Spleen (tissue), 11 donors: ENCODE results near the gene PARD3B. TPM values are rescaled to one million over a fixed set of nuclear protein-coding genes. Genes with fewer than 3 reads are reported as not detected.

Experiments used
- DNase-seq: peaks from one replicate; pipeline ENCODE4 v3.0.0-alpha.2; 2020
- H3K27ac ChIP-seq, 8 donors: fragments of 200-600 bp; sonication (generic) in 7 of 8; 1 replicate in 4 of 8; 2 replicates in 4 of 8; pipeline versions ENCODE4 v1.5.0 to v1.8.0; 2016 to 2021; ENCODE audit warnings: inconsistent platforms in 4 of 8, mild to moderate bottlenecking in 4 of 8, moderate library complexity in 1 of 8
- H3K27me3 ChIP-seq, 7 donors: fragments of 200-600 bp; sonication (generic) in 6 of 7; replicated peaks in 1 of 7; 1 replicate in 4 of 7; 2 replicates in 3 of 7; pipeline versions ENCODE4 v1.5.0 to v1.8.0; 2016 to 2021; ENCODE audit warnings: inconsistent platforms in 3 of 7, mild to moderate bottlenecking in 1 of 7
- H3K36me3 ChIP-seq, 6 donors: fragments of 200-600 bp; sonication (generic) in 5 of 6; 1 replicate in 4 of 6; 2 replicates in 2 of 6; pipeline versions ENCODE4 v1.5.0 to v1.8.0; 2016 to 2021; ENCODE audit warnings: inconsistent platforms in 2 of 6
- H3K4me1 ChIP-seq, 6 donors: fragments of 200-600 bp; sonication (generic) in 5 of 6; 1 replicate in 3 of 6; 2 replicates in 3 of 6; pipeline versions ENCODE4 v1.5.0 to v1.8.0; 2016 to 2021; ENCODE audit warnings: inconsistent platforms in 3 of 6
- H3K4me3 ChIP-seq, 8 donors: fragments of 200-600 bp; sonication (generic) in 7 of 8; 1 replicate in 4 of 8; 2 replicates in 4 of 8; pipeline versions ENCODE4 v1.5.0 to v1.8.0; 2016 to 2021; ENCODE audit warnings: inconsistent platforms in 4 of 8, mild to moderate bottlenecking in 4 of 8, moderate library complexity in 2 of 8
- H3K9me3 ChIP-seq, 8 donors: fragments of 200-600 bp; sonication (generic) in 7 of 8; 1 replicate in 4 of 8; 2 replicates in 4 of 8; pipeline versions ENCODE4 v1.5.0 to v1.8.0; 2016 to 2021; ENCODE audit warnings: inconsistent platforms in 4 of 8
- CTCF ChIP-seq, 11 experiments: fragments of 200-600 bp in 7 of 11; fragments of 450-650 bp in 4 of 11; sonication (generic) in 4 of 11; IDR thresholded peaks in 8 of 11; conservative IDR thresholded peaks in 3 of 11; 1 replicate in 7 of 11; 2 replicates in 4 of 11; pipeline versions ENCODE4 v1.4.0 to v1.8.0; 2016 to 2021; ENCODE audit warnings: antibody characterized with exemption in 11 of 11, inconsistent platforms in 4 of 11, mild to moderate bottlenecking in 1 of 11
- POLR2A ChIP-seq, 3 donors: fragments of 450-650 bp; IDR thresholded peaks; one replicate each; pipeline ENCODE4 v1.5.1; 2017; ENCODE audit warnings: antibody characterized with exemption in 3 of 3, mild to moderate bottlenecking in 1 of 3
- POLR2AphosphoS5 ChIP-seq, 3 donors: sonication (generic); formaldehyde crosslinking; IDR thresholded peaks; one replicate each; pipeline ENCODE4 v1.5.1; 2017; ENCODE audit warnings: antibody characterized with exemption in 3 of 3
- WGBS, 5 donors: extraction: QIAGEN DNeasy Blood & Tissue Kit in 3 of 5; methylation state at CpG; one replicate each; pipeline versions ENCODE4 v1.1.5 to v1.1.7; 2013 to 2018; 5-methylcytosine and 5-hydroxymethylcytosine counted together
- intact Hi-C: fragments of 100-400 bp; cut with DNase I; formaldehyde crosslinking; loops from one replicate; pipeline ENCODE4 v1.15.0; 2023; ENCODE audit warnings: low total_unique reads
- polyA plus RNA-seq, 3 donors: library from polyadenylated mRNA; stranded (reverse); fragments of 200-250 nt; gene quantifications; one replicate each; pipeline ENCODE4 v1.2.1, GENCODE V29; 2013
- total RNA-seq, 7 donors: library from RNA; depleted of rRNA in 3 of 7; stranded (reverse); fragments of >200 nt in 3 of 7; fragmentation: NEBNext Ultra II Directional in 4 of 7; extraction: Animal tissue kit (Norgen Biotek cat#: 25700) in 4 of 7; gene quantifications; one replicate each; pipeline versions ENCODE4 v1.1.0 to v1.2.1, GENCODE V29; 2016 to 2021
- donor health status: healthy with polysubstance abuse.
- donor health status: DM: no; HTN: no; CAD: no; lungs with moderate emphysema.
- donor health status: DM: no; HTN: no; CAD: no.
- donor health status: Bipolar disorder and iron deficiency.
- donor health status: healthy.
- donor health status: DM: no; HTN: no; CAD: no.
- donor health status: DM: yes; HTN: yes; CAD: no.

The PARD3B gene
- total and polyA plus RNA-seq, 10 donors: 0.85 to 27.8 (median 14.7) TPM

GRCh38 chr2:205403244-205403825 is 858.1 kb downstream of the PARD3B start:
- intact Hi-C loops: no loop called here
- TF ChIP-seq POLR2AphosphoS5 (IDR thresholded peaks at IDR 0.05): no peak
- TF ChIP-seq CTCF (IDR thresholded peaks at IDR 0.05 in 8 of 11, conservative IDR thresholded peaks at IDR 0.05 in 3 of 11): no peak
- H3K4me1 ChIP-seq: no peaks in the 10 kb centered on the region
- WGBS, 5 donors: 72 to 89% (median 84%) methylated on average over 2 of the region's 2 CpGs
- H3K36me3 ChIP-seq: no peaks in the 10 kb centered on the region
- no peak overlapping the region for H3K27ac ChIP-seq
- H3K4me3 ChIP-seq: no peak overlapping the region
- no peaks in the 10 kb centered on the region for H3K27me3 ChIP-seq
- DNase-seq: no peak
- H3K9me3 ChIP-seq: no peaks in the 10 kb centered on the region

DNA sequence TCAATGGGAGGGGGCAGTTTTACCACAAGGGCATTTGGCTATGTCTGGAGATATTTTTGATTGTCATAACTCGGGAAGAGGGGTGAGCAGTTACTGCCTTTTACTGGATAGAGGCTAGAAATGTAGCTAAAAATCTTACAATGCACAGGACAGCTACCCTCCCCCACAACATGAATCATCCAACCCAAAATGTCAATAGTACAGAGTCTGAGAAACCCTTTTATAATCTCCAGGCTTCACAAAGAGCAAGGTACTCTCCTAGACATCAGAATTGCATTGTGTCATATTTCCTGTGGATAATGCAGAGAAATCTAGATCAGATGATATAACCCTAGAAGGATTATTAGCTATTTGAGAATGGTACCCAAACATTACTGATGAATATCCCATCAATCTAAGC is 859.9 kb downstream of the PARD3B start:
- TF ChIP-seq CTCF (IDR thresholded peaks at IDR 0.05 in 8 of 11, conservative IDR thresholded peaks at IDR 0.05 in 3 of 11) (no peak), POLR2AphosphoS5 (IDR thresholded peaks at IDR 0.05) (no peak), POLR2A (IDR thresholded peaks at IDR 0.05) (no peak)
- Histone ChIP-seq H3K27me3 (no peaks in the 10 kb centered on the region), H3K4me3 (no peak overlapping the region), H3K9me3 (no peaks in the 10 kb centered on the region), H3K36me3 (no peaks in the 10 kb centered on the region), H3K27ac (no peak overlapping the region), H3K4me1 (no peaks in the 10 kb centered on the region)
- WGBS, 5 donors: 67 to 91% (median 81%) methylated on average over 1 of the region's 1 CpG
- intact Hi-C loops: no loop called here
- no peak for DNase-seq

DNA sequence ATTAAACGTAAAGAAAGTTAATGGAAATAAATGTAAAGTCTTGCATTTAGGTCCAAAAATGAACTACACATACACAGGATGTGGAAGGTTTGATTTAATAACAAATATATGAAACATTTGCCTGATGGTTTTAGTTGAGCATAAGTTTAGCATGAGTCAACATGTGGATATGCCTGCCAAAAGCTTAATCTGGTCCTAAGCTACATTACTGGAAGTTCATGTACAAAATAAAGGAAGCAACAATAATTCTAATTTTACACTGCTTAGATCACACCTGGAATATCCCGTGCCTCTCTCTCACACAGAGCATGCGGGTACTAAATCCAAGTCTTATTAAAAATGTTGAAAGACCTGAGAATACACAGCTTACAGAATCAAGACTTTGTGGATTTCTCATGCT is 860.5 kb downstream of the PARD3B start:
- DNase-seq: no peak
- Histone ChIP-seq H3K4me1 (no peaks in the 10 kb centered on the region), H3K9me3 (no peaks in the 10 kb centered on the region), H3K36me3 (no peaks in the 10 kb centered on the region), H3K27ac (no peak overlapping the region), H3K27me3 (no peaks in the 10 kb centered on the region), H3K4me3 (no peak overlapping the region)
- 86 to 95% (median 92%) methylated on average over 3 of the region's 3 CpGs for WGBS, 5 donors
- intact Hi-C loops: no loop called here
- no peak for TF ChIP-seq CTCF (IDR thresholded peaks at IDR 0.05 in 8 of 11, conservative IDR thresholded peaks at IDR 0.05 in 3 of 11)
- TF ChIP-seq POLR2A (IDR thresholded peaks at IDR 0.05): no peak
- no peak for TF ChIP-seq POLR2AphosphoS5 (IDR thresholded peaks at IDR 0.05)

GRCh38 chr2:205407984-205408383 is 862.7 kb downstream of the PARD3B start:
- intact Hi-C loops: no loop called here
- WGBS, 5 donors: 19 to 57% (median 20%) methylated on average over 3 of the region's 3 CpGs
- H3K4me1 ChIP-seq: no peaks in the 10 kb centered on the region
- H3K36me3 ChIP-seq: no peaks in the 10 kb centered on the region
- TF ChIP-seq POLR2A (IDR thresholded peaks at IDR 0.05): no peak
- TF ChIP-seq POLR2AphosphoS5 (IDR thresholded peaks at IDR 0.05): no peak
- no peak for TF ChIP-seq CTCF (IDR thresholded peaks at IDR 0.05 in 8 of 11, conservative IDR thresholded peaks at IDR 0.05 in 3 of 11)
- no peak overlapping the region for H3K27ac ChIP-seq
- H3K4me3 ChIP-seq: no peak overlapping the region
- H3K9me3 ChIP-seq: no peaks in the 10 kb centered on the region
- no peak for DNase-seq
- no peaks in the 10 kb centered on the region for H3K27me3 ChIP-seq
